NB4 (cell line): ENCODE data around the gene IFITM1.

ENCODE experiments used
- CTCF ChIP-seq: IDR thresholded peaks from one replicate; pipeline ENCODE4 v1.5.1; 2012; ENCODE audit warnings: low read depth, low read length
- POLR2A ChIP-seq: IDR thresholded peaks from 2 replicates; pipeline ENCODE4 v1.6.1; 2011; ENCODE audit warnings: mild to moderate bottlenecking; ENCODE audit not compliant: insufficient read length; ENCODE audit errors: extremely low read depth

- TF ChIP-seq CTCF (no peak), POLR2A (no peak)
Measured at GRCh38 chr11:297051-297585, 16.7 kb upstream of the IFITM1 start.
